ENCODE results near the gene CSF3.
A peak's percentile ranks its signal among the peaks of the same experiment; 100 is the strongest.

Gene CSF3

DNA sequence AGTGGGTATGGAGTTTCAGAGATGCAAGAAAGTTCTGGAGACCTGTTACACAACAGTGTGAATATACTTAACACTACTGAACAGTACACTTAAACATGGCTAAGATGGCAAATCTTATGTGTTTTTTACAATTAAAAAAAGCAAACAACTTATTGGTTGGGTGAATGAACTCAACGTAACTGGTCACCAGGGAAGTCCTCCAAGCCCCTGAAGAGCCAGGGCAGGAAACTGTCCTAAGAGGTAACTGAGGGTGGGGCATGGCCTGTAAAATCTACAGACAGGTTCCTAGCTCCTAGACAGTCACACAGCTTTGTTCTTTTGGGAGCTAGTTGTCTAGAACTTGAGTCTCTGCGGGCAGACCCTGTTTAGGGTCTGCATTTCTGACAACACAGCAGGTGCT lies 10.3 kb downstream of the CSF3 start:
- no peak for DNase-seq

DNA sequence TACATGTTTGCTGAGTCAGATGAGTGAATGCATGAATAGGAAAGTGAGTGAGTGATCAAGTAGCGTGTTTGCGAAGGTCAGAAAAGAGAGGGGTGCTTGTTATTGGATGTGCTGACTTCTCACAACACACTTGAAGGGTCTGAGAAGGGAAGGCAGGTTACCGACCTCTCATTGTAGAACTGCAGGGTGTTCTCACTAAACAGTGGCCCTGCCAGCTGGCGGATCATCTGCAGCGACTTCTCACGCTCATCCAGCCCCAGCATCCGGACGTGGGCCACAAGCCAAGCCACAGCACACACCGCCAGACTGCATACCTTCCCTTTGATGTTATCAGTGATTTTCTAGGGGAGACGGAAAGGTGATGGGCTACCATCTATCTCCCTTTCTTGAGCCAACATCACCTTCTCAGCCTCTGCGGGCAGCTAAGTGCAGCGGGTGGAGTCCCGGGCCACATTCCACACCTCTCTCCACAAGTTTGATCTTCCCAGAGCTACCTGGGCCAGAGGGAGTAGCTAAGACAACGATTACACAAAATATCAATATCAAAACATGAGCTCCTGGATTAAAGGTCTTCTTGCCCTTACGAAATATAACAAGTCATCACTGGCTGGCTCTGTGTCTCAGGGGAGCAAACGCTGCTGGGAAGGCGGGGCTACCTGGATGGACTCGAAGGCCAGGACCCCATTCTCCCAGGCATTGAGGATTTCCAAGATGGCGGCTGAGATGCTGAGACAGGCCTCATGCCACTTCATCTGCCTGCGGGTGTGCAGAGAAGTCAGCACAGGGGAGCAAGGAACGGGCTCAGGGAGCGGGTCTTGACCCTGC lies 11.0 kb downstream of the CSF3 start:
- no peak for DNase-seq

DNA sequence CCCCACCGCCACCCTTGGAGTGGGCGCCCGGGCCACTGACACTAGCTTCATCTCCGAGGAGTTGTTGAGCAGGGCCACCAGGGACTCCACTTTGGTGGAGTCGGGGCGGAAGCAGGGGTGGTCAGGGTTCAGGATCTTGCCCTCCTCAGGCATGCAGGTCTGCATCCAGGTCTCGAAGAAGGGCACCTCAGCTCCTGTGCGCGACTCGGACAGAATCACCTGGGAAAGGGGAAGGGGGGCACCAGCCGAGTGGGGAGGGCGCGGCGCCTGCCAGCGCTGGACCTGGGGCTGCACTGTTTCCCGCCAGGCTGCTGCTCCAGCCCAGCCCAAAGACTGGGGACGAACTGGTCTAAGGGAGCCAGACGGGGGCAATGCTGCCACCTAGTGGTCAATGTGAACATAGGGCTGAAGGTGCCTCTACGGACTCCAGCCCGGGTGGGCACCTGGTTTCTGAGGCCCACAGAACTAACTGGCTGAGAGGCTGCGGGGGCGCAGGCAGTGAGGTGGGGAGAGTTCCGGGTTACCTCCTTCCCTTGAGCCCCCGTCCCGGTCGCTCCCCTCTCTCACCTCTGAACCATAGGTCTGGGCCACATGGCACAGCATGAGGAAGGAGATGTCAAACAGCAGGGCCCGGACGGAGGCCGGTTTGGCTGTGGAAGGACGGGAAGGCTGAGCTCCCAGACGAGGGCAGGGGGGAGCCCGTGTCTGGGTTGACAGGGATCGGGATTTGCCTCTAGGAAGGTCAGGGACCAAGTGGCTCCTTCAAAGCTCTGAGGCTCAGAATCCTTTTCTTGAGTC lies 11.8 kb downstream of the CSF3 start:
- DNase-seq: peak; percentile 48

DNA sequence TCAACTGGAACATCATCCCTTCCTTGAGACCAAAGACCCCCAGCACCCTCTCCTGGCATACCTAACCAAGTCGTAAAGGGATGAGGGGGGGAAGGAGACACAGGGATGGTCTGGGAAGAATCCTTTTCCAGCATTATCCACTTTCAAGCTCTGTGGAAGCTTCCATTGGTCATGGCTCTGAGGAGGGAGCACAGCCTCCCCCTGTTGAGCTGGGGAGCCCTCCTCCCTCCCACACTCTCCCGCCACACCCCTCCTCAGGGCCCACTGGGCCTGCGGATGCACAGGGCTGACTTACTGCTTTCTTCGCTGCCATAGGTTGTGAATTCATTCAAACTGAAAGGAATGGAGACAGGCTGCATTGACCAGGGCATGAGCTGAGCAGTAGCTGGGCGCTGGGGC lies 12.4 kb downstream of the CSF3 start:
- no peak for DNase-seq

GRCh38 chr17:40028595-40028994 lies 13.4 kb downstream of the CSF3 start:
- DNase-seq: no peak

GRCh38 chr17:40031706-40032105 lies 16.5 kb downstream of the CSF3 start:
- DNase-seq: no peak

- no peak for DNase-seq
Measured at GRCh38 chr17:40032322-40033320, 17.4 kb downstream of the CSF3 start.

DNA sequence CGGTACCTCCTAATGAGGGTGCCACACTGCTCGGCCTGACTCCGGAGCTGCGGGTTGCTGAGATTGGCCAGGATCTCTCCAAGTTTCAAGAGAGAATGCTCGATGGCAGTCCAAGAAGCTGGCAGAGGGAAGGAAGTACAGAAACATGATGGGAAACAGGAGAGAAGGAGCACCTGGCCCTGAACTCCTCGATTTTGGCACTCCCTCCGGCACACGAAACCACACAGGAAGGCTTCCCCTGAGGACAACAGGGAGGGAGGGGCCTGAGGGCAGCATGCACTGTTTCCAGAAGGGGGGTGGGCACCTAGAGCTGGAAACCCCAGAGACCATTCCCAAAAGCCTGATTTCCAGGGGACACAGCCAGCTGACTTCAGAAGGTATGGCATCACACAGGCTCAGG lies 18.1 kb downstream of the CSF3 start:
- no peak for DNase-seq

GRCh38 chr17:40034426-40035161 lies 19.4 kb downstream of the CSF3 start:
- no peak for DNase-seq

- peak; percentile 8 for DNase-seq
Measured at GRCh38 chr17:40035162-40035559, 19.9 kb downstream of the CSF3 start.

- DNase-seq: no peak
Measured at GRCh38 chr17:40038882-40039513, 23.8 kb downstream of the CSF3 start.

DNA sequence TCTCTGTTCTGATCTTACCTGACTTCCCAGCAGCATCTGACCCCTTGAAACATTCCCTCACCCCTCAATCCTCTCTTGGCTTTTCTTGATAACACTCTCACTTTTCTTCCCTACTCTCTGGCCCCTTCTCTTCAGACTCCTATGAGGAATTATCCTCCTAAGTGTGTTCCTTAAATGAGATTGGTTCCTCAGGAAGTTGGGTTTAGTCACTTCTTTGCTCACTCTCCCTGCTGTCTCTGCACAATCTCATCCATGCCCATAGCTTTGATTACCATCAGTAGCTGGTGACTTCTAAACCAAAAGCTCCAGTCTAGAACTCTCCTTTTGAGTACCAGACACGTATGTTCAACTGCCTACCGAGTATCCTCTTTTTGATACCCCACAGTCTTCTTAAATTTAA lies 26.0 kb downstream of the CSF3 start:
- no peak for DNase-seq

GRCh38 chr17:40056379-40057015 lies 41.3 kb downstream of the CSF3 start:
- DNase-seq: no peak

DNA sequence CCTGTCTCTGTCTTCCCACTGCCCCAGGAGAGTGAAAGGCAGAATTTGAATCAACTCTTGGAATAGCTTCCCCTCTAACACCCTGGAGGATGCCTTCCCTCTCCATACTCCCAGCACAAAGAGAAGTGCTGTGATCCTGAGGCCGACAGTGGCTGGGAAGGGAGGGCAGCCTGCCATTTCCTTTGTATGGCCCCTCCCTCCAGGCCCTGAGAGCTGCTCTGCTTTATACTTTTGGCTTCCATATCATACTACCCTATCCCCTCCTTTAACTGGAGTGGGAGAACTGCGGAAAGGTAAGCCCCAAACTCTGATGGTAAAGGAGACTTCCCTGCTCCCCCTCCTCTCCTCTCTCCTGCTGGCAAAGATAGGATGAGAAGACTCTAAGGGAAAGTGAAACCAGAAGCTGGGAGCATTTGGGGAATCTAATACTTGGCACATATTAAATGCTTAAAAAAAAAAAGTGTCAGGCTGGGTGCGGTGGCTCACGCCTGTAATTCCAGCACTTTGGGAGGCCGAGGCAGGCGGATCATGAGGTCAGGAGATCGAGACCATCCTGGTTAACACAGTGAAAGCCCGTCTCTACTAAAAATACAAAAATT lies 43.0 kb downstream of the CSF3 start:
- no peak for DNase-seq

DNA sequence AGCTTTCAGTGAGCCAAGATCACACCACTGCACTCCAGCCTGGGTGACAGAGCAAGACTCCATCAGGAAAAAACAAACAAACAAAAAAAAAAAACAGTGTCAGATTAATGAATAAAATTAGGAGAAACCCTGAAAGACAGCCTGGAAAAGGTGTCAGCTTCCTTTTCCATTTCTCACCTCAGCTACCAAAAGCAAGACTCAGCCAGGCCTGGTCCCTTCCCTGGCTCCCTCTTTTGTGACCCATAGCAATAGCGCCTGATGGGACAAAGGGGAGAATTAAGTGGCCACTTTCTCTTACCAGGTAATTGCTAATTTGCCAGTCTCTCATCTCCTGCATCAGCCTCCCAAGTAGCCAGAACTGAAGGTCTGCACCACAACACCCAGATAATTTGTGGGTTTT lies 43.6 kb downstream of the CSF3 start:
- DNase-seq: no peak

DNA sequence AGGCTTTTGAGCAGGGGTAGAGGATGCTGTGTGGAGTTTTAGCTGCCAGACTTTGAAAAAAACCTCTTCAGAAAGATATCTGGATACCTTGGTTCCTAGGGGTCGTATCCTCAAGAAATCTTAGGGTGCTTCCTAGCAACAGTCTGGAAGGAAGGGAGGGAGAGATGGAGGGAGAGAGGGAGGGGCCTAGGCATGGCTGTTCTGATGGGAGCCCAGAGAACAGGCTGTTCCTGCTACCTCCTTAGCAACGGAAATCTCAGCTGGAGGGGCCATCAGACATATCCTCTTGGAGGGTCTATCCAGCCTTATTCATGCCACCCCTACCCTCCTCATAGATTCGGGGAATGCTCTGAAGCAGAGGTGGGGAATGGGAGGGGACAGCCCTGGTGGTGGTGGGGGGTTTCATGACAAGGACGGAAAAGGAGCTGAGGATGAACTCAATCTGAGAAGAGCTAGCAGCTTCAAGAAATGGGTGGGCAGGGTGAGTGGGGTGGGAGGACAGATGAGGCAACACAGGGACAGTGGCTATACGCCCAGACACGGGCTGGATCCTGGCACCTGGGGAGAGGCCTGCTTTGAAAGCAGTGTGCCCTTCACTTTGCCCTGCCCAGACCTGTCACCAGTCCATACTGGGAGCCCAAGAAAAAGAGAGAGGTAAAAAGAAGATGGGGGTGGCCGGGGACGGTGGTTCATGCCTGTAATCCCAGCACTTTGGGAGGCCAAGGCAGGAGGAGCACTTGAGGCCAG lies 44.7 kb downstream of the CSF3 start:
- DNase-seq: no peak

DNA sequence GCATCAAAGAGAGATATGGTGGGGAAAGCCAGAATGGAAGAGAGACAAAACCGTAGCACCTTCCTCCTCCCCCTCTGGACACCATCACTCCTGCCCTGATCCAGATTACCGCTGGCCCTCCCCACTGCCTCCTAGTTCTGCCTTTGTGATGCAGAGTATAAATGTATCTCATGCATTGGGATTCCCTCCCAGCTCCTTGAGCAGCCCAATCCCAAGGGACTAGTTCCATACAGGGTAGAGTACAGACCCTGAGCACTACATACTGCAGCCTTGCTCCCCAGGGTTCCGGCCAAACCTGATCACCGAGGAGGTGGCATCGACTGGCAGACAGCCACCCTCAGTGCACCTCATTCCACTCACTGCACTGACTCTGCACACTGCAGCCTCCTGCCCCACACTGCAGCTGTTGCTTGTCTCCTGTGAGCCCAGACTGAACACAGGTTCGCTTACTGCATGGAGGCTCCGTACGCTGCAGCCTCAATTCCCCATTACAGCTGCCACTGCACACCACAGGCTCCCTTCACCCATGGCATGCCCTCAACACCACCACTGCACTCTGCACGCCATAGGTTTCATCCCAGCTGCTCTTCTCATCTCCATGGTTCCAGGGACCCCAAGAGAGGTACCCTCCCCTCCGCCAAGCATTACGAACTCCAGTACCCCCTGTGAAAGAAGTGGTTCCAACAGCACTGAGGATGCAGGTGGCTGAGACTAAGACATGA lies 45.8 kb downstream of the CSF3 start:
- DNase-seq: no peak

- DNase-seq: no peak
Measured at GRCh38 chr17:40061609-40062038, 46.4 kb downstream of the CSF3 start.

All from NCI-H526 treated with DMSO at 0.1 percent for 48 hours (cell line).